Epidermal melanocyte (primary cell): ENCODE results near the gene PLEKHA8.

Experiments
- DNase-seq: peaks from one replicate; pipeline ENCODE4 v3.0.0; 2011; ENCODE audit warnings: low spot score; ENCODE audit not compliant: insufficient read length

PLEKHA8 gene, protein sequence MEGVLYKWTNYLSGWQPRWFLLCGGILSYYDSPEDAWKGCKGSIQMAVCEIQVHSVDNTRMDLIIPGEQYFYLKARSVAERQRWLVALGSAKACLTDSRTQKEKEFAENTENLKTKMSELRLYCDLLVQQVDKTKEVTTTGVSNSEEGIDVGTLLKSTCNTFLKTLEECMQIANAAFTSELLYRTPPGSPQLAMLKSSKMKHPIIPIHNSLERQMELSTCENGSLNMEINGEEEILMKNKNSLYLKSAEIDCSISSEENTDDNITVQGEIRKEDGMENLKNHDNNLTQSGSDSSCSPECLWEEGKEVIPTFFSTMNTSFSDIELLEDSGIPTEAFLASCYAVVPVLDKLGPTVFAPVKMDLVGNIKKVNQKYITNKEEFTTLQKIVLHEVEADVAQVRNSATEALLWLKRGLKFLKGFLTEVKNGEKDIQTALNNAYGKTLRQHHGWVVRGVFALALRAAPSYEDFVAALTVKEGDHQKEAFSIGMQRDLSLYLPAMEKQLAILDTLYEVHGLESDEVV

DNA sequence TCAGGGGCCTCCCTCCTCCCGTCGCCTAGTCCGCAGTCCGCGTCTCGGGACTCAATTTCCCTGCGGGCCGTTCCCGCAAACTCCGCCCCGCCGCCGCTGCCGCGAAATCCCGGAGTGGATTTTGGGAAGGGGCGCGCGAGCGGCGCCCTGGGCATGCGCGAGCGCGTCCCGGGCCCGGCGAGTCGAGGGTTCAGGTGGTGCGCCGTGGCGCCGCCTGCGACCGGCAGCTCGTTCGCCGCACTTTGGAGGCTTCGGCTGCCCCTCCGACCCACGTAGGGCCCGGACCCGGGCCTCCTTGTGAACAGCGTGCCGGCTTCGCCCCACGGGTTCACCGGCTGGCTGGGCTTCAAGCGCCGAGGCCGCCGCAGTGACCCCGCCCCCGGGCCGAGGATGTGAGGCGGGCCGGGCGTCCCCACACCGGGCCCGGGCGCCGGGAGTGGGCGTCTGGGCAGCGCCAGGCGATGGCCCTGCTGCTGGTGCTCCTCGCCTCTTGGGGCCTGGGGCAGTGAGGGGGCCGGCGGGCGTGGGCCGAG is at the start of gene PLEKHA8:
TSS of gene PLEKHA8 (plus strand) at position 197 of the 533 bp plus-strand sequence. CDS start 351 bp downstream, outside the sequence.
- peak; percentile 70 for DNase-seq

DNA sequence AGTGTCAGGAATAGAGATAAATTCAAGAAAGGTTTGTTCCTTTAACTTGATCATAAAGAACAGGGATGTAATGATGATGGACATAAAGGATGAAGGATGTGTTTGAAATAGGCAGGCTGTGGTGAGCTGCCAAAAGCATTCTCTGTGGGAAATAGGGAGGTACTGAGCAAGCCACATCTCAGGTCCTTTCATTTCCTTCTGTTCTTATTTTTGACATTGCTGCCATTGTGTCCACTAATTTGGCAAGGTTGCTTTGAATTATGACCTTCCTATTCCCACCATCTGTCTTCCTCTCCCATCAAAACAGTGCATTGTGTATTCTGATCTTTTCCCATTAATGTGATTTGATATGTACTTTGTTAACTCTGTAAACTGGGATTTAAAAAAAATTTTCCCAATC is 48.1 kb upstream of the PLEKHA8 start:
- DNase-seq: no peak

DNA sequence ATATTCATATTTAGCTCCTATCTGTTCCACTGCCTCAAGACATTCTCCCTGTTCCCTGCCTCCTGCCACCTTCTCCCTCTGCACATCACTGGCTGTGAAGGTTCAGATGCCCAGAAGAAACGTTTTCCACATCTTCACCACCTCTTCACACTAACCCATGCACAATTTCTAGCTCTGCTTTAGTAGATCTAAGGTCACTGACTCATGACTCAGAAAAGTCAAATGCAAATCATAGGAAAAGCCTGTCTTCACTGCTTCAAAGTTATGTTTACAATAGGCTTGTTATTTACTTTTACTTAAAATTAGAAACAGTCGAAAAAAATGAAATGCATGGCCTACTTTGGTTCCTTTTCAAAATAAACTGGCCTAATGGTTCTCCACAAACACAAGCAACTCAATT is 41.1 kb upstream of the PLEKHA8 start:
- no peak for DNase-seq

DNA sequence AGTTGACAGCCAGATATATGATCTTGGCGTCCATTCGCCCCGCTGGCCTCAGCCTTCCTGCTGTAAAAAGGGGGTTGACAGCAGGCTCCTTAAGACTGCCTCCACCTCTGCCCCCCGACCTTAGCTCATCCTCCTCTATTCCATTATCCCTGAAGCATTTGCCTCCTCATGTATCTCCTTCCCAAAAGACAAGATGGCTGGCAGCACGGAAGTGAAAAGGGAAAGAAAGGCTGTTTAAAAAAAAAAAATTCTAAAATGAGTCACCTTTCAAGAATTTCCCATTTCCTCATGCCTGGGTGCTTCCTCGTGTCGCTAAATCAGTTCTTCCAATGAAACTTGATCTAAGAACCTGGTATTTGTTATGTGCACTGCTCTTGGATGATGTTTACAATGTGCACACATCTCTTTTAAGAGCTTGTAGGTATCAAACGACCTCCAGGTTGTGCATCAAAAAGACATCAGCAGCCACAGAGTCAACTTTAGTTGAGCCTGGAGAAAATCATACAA is 40.3 kb upstream of the PLEKHA8 start:
- DNase-seq: peak; percentile 62

DNA sequence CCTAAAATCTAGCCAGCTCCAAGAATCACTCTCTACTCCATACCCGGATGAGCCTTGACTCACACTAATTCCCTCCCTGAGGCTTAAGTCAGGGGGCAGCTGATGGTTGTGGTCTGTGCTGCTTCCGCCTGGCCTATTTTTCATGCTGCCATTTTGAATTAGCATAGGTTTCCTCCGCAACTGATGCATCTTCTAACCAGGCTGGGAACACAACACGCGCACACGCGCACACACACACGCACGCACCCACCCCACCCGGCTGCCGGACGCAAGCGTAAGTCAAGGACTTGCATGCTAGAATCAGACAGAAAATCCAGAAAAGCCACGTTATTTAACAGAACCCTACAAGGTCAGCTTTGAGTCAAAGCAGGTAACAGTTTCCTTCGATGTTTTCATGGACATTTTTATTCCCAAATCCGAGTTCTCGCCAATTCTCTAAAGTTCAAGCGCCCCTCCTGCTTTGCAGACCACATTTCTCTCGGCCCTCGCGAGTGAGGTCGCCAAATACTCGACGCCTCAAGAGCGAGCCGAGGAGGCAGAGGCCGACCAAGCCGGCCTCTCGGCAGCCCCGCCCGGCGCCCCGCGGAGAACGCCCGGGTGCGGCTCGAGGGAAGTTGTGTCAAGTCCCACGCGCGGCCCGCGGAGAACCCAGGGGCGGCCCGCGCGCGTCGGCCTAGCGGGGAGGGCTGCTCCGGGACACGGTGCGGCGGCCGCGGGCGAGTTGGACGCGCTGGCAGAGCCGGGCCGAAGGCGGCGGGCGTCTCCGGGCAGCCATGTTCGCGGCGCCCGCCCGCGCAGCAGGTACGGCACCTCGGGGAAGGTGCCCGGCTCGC is 39.6 kb upstream of the PLEKHA8 start:
- DNase-seq: no peak

DNA sequence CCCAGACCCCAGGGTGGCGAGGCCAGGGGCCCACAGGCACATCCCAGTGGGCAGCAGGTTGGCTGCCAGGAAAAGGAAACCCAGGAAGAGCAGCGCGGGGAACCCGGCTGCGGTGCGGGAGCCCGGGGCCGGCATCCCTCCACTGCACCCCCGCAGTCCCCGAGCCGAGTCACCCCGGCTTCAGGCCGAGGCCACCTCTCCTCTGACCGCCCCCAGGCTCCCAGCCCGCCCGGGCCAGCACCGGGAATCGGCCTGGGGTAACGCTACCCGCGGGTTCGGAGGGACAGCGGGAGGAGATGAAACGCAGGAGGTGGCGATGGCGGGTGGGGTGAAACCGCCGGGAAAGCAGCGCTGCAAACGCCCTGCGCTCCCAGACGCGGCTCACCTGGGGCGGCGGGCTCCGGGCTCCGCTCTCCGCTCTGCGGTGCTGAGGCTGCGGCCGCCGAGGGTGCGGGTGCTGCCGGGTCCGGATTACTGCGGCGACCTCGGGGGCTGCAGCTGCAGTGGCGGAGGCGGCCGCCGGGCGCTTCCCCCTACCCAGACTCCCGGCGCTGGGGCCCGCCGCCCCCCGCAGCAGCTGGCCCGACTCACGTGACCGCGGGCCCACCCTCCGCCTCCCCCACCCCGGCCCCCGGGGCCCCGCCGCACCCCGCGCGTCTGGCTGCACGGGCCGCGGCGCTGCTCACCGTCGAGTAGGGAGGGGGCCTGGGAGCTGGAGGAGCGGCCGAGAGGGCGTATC is 38.8 kb upstream of the PLEKHA8 start, which contains the start of gene SCRN1:
TSS of gene SCRN1 (minus strand) at position 545 of the 739 bp plus-strand sequence. CDS start 20,734 bp downstream, outside the sequence.
- DNase-seq: no peak

DNA sequence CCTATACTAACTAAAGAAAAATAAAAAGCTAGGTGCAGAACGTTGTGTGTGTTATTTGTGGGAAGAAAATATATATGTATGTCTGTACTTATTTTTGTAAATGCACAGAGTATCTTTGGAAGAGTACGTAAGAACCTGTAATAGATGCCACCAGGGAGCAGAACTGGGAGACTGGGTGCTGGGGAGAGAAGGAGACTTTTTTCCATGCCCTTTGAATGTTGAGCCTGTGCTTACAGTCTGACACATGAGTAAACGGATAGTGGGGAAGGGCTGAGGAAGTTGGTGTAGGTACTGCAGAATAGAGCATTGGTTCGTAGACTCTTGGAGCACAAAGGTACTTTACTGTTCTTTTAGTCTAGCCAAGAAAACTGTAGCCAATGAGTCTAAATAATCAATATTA is 37.3 kb upstream of the PLEKHA8 start:
- DNase-seq: no peak

DNA sequence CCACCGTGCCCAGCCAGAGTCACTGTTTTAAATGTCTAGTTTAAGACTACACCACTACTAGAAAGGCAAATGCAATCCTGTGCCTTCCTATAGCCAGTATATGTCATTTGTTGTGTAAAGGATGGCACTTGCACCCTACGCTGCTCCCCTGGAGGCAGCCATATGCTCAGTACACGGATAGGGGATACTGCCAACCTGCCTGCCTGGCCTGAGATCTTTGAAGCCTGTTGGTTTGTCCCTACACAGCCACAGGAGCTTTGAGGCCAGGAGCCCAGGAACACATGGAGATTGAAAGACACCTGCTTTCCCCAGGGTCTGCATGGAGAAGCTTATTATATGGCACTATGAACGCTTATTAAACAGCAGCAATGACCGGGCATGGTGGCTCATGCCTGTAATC is 36.3 kb upstream of the PLEKHA8 start:
- no peak for DNase-seq

DNA sequence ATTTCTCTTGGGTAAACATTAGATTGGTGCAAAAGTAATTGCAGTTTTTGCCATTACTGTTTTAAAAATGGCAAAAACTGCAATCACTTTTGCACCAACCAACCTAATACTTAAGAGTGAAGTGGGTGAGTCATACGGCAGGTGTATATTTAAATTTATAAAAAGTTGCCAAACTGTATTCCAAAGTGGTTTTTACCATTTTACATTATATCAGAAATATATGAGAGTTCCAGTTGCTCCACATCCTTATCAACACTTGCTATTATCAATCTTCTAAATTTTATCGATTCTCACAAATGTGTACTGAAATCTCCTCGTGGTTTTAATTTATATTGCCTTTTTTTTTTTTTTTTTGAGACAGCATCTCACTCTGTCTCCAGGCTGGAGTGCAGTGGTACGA is 35.1 kb upstream of the PLEKHA8 start:
- no peak for DNase-seq

DNA sequence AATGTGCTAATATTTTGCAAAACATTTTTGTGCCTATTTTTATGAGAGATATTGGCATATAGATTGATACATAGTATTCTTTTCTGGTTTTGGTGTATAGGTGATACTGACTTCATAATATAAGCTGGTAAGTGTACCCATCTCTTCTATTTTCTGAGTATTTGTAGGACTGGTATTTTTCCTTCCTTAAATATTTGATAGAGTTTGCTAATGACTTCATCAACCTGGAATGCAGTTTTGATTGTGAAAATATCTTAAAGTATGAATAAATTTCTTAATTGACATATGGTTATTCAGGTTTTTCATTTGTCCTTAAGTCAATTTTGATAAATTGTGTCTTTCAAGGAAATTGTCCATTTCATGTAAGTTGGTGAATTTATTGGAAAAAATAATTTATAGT is 32.6 kb upstream of the PLEKHA8 start:
- no peak for DNase-seq

DNA sequence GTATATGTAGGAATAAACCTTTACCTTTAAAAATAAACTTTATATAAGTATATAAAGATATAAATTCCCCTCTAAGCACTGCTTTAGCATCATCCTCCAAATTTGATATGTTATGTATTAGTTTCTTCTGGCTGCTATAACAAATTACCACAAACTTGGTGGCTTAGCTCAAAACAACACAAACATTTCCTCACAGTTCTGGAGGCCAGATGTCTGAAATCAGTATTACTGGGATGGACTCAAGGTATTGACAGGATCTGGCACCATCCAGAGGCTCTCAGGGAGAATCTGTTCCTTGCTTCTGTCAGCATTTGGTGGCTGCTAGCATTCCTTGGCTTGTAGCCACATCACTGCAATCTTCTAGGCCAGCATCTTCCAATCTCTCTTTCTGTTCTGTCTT is 31.9 kb upstream of the PLEKHA8 start:
- DNase-seq: no peak

DNA sequence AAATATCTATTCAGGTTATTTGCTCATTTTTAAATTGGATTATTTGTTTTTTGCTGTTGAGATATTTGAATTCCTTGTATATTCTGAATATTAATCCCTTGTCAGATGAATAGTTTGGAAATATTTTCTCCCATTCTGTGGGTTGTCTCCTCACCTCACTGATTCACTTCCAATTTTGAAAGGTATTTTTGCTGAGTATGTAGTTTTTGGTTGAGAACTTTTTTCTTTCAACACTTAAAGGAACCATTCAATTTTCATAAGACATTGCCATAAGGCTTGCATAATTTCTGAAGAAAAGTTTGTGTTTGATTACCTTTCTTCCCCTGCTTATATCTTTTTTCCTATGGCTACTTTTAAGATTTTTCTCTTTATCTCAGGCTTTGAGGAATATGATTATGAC is 29.7 kb upstream of the PLEKHA8 start:
- no peak for DNase-seq

DNA sequence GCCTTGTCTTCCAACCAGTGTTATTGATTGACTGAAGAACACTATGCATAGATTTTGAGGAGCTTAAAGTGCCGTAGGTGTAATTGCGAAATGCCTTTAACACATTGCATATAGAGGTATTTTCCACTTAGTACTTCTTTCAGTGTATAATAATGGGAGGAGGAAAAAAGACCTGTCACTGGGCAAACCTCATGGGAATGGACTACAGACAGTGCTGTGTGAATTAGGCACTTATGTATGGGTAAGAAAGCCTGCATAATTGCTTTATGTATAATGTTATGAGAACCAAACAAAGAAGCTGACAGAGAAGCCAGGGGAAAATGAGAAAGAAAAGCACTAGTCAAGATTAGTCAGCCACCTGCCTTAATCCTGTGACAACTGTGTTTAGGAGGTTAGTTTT is 26.2 kb upstream of the PLEKHA8 start:
- DNase-seq: no peak

DNA sequence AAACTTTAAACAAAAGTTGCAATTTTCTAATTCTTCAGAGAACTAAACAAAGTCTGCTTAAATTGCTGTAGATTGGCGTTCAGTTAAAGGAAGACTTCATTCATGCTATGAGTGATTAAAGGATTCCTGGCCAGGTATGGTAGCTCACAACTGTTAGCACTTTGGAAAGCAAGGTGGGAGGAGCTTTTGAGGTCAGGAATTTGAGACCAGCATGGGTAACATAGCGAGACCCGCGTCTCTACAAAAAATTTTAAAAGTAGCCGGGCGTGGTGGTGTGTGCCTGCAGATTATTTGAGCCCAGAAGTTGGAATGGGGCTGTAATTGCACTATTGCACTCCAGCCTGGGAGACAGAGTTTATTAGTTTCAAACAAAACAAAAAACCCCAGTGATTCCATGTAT is 25.1 kb upstream of the PLEKHA8 start:
- DNase-seq: no peak

DNA sequence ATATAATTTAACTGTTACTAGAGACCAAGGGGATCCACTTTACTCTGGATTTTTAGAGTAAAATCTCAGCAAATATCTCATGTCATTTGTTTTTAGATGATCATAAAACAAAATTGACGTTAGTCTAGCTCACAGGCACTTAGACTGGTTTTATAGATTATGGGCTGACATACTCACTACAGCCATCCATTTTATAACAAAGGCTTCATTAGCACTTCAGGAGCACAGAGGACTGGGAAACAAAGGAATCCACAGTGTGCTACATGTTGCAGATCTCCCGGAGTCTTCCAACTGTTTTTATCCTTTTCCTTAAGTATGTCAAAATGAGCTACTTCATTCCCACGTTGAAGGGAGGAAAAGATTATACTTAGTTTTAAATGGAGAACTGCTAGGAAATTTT is 22.7 kb upstream of the PLEKHA8 start:
- no peak for DNase-seq

DNA sequence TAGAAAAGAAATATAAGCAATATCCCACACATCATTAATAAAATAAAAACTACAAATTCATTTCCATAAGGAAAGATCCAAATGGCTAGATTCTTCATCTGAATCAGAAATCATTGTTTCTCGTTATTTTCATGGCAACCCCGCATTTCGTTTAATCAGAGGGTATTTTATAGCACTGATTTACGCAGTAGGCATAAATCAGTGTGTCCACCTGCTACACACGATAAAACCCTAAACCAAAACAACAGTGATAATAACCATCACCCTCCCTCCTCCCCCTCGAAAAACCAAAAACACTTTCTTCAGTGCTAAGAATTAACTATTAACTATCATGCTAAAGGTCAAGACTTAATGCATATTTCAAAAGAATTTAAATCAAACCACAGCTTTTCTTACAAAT is 18.2 kb upstream of the PLEKHA8 start:
- DNase-seq: no peak

DNA sequence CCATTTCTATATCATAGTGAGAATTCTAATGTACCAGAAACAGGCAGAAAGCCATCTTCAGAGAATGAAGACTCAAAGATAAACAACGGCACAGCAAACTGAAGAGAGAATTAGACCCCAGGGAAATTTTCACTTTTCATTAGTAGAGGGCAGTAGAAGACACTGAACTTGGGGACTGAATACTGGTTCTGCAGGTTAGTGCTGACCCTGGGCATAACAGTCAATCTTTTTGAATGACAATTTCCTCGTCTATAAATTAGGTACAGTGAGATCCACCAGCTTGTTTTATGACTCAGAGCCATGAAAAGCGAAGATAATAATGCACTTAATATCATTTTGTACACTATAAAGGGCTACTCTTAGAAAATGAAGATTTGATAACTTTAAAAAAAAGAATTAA is 15.5 kb upstream of the PLEKHA8 start:
- no peak for DNase-seq

DNA sequence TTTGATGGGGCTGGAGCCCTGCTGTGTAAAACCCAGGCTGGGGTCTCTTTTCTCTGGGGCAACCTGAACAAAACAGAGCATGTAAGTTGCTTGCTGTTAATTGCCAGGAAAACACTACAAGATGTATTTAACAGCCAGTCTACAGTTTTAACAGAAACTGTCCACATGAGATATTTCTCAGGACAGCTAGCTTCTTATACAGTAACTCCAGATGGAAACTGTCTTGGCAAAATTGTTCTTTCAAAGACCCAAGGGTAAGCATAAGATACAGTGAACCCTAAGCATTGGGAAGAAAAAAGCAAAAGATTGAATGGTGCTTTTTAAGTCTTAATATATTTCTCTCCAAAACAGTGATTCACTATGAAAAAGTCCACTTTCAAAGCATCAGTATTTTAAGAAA is 9.8 kb upstream of the PLEKHA8 start:
- no peak for DNase-seq

DNA sequence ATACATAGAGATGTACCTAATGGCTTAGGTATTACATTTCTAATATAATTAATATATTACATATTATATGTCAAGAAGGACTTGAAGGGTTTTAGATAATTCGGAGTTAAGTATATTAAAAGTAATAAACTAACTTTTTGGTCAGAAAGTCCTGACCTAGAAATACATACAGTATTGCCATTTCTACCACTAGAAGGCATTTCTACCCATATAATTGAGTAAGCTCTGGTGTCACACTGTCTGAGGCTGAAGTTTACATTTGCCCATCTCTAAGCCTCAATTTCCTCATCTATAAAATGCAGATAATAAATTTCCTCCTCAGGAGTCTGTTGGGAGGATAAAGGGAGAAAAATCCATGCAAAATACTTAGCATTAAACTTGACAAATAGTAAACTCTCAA is 8.8 kb upstream of the PLEKHA8 start:
- DNase-seq: no peak

DNA sequence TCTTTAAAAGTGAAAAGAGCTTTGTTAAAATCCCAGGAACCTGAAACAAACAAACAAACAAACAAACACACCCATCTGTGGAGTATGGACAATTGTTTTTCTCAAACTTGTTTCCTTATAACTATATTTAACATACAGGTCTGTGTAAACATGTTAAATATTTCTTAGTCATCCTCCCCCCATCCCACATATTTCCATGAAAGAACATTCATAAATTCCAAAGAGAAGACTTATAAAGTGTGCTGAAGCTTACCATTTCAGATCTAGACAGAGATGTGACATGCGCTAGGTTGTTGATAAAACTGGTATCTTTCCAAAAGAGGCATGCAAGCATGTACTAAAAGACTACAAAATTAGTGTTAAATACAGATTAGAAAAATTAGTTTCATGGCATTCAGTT is 8.3 kb upstream of the PLEKHA8 start:
- no peak for DNase-seq

DNA sequence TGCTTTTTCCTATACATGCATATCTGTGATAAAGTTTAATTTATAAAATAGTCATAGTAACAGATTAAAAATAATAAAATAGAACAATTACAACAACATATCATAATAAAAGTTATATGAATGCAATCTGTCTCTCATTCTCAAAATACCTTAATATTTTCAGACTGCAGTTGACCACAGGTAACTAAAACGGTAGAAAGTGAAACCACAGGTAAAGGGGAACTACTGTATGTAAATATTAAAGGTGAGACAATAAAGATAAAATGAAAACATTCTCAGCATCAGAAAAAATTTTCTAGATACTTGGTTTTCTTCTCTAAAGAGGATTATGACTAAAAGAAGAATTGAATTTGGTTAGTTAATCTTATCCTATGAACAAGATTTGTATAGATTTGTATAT is 7.7 kb upstream of the PLEKHA8 start:
- no peak for DNase-seq
